HG03378 (cell line): ENCODE data around the gene GPRIN1.

Experiments
- ATAC-seq: cut with Tn5 transposase; IDR thresholded peaks from one replicate; pipeline ENCODE4 v1.9.1; 2021; ENCODE audit warnings: mild to moderate bottlenecking, moderate library complexity; ENCODE audit not compliant: unreplicated experiment

Gene GPRIN1

DNA sequence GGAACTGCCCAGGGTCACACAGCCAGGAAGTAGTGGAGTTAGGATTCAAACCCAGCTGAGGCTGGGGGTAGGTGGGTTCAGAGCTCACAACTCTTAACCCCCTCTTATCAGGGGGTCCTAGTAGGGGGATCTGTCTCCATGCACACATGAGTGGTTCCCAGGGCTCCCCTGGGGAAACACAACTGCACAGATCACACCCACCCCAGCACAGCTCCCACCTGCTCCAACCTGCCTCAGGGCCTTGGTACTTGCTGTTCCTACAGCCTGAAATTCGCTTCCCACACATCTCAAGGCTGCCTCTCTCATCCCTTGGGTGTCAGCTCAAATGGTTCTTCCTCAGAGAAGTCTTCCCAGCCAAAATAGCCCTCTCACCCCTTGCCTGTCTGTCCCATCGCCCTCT, 15.6 kb upstream of the GPRIN1 start:
- no peak for ATAC-seq

DNA sequence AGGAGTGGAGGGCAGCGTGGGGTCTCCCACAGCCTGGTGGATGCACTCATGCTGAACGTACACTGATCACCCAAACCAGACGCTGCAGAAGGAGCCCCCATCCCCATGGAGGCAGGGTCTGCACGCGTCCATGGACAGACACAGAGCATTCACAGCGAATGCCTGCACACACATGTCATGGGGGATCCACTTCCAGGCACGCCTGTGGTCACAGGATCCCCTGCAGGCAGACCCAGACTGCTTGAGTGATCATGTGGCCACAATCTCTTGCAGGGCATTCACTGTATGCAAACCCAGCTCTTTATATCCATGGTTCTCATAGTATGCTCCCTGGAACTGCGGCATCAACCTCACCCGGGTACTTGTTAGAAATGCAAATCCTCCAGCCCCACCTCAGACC, 15.0 kb upstream of the GPRIN1 start:
- no peak for ATAC-seq

DNA sequence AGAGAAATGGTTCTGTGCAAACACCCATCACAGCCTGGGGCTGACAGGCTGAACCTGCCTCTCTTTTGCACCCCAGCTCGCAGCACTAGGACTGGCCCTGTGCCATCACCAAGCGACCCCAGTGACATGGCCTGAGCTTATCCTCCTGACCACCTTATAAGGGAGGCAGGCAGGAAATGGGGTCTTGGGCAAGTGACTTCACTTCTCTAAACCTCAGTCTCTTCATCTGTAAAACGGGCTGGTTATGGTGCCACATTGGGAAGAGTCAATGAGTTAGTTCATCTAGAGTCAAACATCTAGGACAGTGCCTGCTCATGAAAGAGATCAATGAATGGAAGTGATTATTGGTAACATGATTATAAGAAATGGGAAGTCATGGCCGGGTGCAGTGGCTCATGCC, 14.2 kb upstream of the GPRIN1 start:
- no peak for ATAC-seq

DNA sequence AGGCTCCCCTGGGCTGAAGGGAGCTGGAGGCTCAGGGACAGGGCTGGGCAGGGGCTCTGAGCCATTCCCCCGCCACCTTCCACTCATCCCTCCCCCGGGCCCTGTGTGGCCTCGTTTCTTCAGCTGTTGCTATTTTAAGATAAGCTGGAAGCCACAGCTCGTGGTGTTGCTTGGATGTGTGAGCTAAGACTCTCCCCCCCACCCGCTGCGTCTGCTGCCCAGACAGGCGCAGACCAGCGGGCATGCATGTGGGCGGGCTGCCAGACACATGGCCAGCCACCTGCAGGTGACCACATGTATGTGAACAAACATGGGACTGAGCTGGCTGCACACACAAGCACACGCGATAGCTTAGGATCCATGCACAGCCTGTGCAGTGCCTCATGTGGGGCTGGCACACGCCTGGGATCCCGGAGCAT, 11.7 kb upstream of the GPRIN1 start:
- ATAC-seq, result no peak

DNA sequence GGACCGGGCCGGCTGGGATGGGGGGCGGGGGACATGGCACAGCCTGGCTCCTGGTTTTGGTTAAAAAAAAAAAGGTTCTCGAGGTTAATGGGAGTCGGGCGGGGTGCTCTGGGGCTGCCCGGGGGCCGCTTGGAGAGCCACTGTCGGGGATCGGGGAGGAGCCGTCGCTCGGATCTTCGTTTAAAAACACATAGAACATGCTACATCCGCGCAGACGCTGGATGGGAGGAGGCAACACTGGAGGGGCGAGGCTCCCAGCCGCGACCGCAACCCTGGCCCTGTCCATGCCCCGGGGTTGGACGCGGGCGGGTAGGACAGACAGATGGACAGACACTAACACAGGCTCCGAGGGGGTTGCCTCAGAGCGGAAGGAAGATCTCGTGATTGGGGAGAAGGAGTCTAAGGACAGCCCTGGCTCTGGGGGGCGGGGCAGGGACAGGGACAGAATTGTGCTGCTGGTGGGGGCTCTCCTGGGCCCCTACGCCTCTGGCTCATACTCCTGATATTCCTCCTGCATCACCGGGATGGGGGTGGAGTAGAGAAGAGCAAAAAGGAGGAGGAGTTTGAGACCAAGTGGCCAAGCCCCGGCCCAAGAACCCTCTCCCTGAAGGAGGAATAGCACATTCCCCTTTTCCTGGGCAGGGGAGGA, 10.5 kb upstream of the GPRIN1 start:
- no peak for ATAC-seq

DNA sequence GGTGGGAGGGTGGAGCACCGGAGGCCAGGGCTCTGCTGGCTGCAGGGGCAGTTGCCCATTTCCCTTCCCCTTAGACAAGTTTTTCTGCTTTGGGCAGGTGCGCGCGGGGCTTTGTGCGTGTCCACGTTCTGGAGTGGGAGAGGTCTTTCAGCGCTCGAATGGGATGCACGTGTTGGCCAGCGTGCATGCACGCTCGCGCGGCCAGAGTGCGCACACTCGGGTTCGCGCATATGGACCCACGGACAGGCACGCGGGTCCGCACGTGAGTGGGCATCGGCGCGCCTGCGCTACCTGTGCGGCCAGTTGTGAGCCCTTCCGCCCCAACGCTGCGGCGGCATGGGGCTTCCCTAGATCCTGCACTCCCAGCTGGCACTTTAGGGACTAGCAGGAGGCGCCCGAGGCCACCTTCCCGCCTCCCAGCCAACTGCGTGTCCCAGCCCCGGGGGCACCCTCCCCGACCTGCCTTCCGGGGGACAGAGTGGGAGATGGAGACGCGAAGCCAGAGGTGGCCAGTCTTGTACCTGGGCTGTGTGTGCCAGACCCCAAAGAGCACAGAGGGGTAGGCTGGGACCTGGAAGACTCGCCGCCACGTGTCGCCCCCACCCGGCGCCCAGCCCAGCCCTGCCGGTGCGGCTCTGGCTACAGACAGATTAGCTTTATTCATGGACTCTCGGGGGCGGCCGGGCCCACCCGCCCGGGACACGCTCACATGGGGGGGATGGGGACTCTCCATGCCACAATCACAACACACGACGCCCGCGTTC, 9.8 kb upstream of the GPRIN1 start:
- ATAC-seq, result no peak

DNA sequence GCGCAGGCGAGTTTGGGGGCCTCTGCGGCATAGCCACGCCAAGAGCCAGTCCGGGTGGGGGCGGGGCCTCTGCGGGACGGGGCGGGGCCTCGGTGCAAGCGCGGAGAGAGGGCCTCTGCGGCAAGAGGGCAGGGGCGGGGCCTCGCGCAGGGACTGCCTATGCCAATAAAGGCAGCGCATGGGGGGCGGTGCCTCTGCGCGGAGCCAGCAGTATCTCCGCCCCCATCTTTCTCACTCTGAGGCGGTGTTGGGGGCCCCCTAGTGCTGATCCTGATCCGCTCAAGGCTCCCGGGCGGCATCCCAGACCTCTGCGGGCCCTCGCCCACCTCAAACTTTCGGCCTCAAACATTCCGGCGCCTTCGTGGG, 9.2 kb upstream of the GPRIN1 start:
- ATAC-seq, result no peak

DNA sequence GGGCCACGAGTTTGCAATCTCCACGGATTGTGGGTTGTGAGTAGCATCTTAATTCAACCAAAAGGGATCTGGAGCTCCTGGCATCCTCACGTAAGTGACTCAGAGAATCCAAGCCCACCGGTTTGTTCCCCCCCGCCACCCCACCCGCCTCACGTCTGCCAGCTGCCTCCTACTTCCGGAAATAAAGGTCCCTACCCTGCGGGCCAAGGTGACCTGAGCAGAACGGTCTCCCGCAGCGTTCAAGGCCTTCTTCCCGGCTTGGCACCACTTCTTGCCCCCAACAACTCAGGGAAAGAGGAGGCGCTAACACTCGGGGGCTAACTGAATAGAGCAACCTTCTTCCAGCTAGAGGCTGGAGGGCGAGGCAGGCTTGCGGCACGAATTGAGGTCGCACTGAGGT, 8.8 kb upstream of the GPRIN1 start:
- ATAC-seq, result no peak

DNA sequence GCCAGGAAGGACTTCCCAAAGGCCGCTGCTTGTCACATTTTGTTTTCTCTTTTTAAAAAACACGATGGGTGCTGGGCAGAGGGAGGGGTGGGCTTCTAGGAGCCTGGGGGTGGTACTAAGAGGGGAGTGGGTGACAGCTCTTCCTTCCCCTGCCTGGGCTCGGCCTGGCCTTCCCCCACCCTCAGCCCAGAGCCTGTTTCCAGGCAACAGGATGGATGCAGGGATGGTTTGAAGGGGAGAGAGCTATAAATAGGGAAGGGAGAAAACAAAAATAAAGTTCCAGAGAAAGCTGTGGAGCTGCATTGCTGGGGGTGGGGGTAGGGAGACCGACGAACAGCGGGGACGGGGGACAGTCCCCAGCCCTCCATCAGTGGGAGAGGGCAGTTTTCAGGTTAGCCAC, 6.6 kb upstream of the GPRIN1 start:
- ATAC-seq, result no peak

DNA sequence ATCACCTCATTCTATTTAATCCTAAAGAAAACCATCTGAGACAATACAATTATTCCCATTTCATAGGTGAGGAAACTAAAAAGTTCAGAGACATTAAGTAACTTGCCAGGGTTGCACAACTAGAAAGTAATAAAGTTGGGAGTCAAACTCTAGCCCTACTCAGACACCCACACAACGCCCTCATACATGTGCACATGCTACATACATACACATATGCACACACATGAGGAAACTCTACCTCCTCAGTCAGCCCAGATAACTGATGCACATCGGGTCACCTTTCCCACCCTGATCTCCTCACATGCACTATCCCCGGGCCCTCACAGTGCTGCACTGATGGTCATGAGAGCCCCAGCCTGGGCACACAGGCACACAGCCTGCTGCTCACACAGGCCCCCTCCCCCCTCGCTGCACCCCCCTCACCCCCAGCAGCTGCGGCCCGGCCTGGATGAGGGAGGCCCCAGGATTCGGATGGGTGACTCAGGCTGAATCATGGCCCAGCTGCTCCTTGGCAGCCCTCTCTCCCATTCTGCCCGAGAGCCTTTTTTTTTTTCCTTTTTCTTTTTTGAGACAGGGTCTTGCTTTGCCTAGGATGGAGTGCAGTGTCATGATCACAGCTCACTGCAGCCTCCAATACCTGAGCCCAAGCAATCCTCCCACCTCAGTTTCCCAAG, 5.0 kb upstream of the GPRIN1 start:
- no peak for ATAC-seq

DNA sequence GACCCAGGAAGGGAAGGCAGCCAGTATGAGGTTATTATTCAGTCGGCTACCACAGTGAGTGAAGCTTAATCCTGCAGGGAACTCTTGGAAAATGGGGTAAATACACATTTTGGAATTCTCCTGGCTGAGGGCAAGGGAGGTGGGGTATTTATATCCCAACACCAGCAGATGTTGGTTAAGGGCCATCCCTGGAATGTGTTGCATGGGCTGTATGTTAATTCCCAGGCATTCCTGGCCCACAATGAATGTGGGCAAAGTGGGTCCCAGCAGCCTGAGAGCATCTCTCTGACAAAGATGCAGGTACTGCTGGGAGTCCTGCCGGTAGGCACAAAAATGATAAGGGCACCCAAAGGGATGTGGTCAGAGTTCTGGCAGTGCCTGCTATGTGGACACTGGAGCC, 2.9 kb upstream of the GPRIN1 start:
- no peak for ATAC-seq

DNA sequence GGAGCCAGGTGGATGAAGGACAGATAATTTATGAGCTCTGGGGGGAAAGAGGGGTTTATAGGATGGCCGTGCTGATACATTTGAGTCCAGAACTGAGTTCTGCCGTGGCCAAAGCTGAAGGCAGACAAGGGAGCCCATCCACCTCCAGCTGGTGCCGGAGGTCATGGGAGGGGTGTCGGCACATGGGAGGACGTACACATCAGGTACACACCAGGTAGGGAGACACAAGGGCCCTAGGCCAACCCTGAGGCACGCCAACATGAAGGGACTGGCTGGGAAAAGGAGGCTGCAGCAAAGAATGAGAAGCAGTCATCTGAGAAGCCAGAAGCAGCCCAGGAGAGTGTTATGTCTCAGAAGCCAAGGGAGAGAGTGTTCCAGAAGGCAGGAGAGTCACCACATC, 2.1 kb upstream of the GPRIN1 start:
- no peak for ATAC-seq

DNA sequence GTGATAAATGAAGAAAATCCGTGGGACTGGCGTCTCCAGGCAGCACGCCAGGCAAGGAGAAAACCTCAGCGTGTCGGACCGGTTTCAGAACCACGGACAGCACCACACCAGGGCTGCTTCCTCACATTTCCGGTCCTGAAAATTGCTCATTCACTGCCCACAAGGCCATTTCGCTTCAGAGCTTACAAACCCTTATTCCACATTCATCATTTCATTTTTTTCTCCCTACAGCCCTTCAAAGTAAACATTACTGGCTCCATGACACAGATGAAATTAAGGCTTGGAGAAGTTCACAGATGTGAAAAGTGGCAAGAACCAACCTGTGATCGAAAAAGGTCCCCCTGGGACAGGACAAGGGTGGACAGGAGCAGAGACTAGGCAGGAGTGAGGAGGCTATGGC, 1.5 kb upstream of the GPRIN1 start:
- no peak for ATAC-seq

DNA sequence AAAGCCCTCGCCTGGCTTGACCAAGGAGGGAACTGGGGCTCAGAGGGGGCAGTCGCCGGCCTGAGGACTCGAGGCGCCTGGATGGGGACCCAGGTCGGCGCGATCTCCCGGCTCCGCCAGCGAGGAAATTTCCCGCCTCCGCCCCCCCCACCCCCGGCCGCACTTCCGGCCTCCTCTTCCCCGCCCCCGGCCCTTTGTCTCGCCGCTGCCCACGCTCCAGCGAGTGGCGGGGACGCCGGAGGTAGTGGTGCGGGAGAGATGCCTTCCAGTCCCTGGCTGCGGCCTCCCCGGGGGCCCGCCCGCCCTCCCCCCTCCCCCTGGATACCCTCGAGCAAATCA, 448 bp upstream of the GPRIN1 start:
- no peak for ATAC-seq

DNA sequence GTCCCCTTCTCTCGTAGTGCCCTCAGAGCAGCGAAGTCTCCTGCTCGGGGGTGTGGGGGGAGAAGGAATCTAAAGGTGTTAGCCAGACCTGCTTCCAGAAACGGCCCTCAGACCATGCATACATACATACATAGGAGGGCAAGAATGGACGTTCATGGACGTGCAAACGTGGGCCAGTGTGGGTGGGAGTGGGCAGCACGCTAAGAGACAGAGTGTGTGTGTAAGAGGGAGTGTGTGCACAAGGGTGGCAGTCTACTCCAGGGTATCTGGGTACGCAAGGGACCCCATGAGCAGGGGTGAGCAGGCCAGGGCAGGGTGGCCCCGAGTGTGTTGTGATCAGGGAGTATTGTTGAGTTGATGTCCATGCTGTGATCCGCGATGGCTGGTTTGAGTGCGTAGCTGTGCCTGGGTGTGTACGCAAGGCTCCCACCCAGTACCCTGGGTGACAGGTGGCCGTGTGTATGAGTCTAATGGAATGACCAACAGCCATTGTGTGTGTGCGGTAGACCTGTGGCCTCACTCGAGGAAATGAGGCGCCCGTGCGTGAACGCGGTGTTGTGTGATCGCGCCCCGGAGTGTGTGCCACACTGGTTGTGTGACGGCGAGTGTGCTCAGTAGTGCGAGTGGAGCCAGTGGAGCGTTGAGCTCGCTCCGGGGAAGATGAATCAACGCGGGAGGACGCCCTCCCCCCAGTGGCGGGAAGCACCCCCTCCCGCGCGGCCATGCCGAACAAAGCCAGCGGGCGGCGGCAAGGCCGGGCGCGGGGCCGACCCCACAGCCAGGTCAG, 826 bp downstream of the GPRIN1 start:
- no peak for ATAC-seq

DNA sequence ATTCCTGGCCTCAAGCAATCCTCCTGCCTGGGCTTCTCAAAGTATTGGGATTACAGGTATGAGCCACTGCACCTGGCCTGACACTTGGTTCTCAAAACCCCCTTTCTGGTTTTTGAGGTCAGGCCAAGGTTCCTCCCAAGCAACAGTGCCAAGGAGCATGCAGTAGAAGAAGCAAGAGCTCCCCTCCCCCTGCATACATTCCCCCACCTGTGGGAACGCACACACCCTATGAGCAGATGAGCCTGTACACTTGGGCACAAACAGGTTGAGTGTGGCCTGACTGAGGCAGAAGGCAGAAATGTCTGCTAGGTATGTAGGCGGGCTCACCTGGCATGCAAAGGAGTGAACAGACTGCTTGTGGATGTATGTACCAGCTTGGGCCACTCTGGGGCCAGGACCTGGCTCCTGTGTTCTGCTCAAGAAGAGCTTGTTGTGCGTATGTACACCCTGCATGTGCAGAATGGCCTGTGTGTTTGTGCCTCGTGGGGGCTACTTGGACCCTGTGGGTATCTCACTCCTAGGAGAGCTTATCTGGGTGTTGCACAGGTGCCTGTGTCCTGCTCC, 1.7 kb downstream of the GPRIN1 start:
- no peak for ATAC-seq

DNA sequence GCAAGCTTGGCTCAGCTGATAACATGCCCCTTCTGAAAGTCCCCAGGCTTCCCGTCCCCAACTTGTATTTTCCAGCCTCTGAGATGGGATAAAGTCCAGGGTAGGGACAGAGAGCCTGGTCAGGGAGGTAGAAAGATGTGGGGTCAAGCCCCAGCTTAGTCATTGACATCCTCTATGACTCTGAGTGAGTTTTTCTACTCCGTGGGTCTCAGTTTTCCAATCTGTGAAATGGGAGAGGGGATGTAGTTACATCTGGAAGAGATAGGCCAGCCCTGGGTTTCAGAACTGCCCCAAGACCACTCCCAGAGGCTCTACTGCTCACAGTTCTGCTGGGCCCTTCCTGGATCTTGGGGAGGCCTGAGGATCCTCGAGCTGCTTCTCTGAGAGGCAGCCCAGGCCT, 3.1 kb downstream of the GPRIN1 start:
- ATAC-seq, result no peak

DNA sequence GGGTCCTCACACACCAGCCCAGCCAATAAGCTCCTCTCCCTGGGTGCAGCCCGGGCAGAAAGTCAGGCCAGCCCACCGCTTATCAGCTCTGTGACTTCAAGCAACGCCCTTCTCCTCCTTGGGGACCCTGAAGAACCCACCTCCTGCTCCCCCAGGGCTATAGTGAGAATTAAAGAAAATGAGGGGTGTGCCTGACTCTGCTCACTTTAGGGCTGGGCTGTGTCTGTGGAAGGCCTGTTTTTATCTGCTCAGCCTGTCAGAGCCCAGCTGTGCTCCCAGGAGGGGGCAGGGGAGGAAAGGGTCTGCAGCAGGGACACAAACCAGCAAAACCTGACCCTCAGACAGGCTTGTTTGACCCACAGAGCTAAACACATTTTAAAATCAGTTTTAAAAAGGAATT, 3.9 kb downstream of the GPRIN1 start:
- ATAC-seq, result no peak

DNA sequence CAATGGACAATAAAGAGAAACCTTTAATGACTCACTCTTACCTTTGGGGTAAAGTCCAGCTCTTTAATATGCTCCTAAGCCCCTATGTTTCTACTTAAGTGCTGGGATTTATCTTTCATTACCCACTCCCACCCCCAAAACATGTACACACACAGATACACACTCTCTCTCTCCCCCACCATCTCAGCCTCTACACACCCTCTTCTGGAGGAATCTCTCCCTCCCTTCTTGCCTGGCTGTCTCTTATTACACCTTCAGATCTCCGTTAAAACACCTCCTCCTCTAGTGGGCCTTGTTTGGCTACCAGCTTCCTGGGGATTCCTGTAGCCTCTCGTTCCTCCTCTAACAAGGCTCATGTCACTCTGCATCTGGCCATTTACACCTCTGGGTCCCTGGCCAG, 6.9 kb downstream of the GPRIN1 start:
- no peak for ATAC-seq

DNA sequence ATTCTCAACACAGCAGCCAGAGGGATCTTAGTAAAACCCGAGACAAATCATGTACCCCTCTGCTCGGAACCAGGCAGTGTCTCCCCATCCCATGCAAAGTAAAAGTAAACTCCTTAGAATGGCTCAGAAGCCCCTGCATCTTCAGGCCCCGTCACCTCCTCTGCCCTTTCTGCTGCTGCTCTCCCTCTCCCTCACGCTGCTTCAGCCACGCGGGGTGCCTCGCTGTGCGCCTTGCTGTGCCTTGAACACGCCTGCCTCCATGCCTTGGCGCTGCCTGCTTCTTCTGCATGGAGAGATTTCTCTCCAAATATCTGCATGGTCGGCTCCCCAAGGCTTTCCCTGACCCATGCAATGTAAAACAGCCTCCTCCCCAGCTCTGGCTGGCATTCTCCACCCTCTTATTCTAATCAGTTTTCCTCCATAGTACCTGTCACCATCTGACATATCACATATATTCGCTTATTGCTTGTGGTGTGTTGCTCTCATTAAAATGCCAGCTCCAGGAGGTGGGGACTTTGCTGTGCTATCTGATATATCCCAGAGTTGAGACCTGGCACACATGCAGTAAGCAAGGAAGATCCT, 8.0 kb downstream of the GPRIN1 start:
- ATAC-seq, result no peak
